HTR-8/SVneo (cell line): ENCODE results near the gene SERPINA1.

Experiments used
- DNase-seq: peaks from one replicate; pipeline ENCODE4 v3.0.0; 2011; ENCODE audit warnings: low spot score, mixed read lengths; ENCODE audit not compliant: insufficient read length
- FAIRE-seq: peaks from 2 replicates; lab custom pipeline; 2011; peaks lifted over from hg19 to GRCh38; lab: Jason Lieb, UNC

Gene SERPINA1

GRCh38 chr14:94386085-94387031, 2.0 kb downstream of the SERPINA1 start:
- DNase-seq (no peak), FAIRE-seq (no peak)

- DNase-seq (no peak), FAIRE-seq (no peak)
These were observed 2.8 kb downstream of the SERPINA1 start for GRCh38 chr14:94385553-94386057.

GRCh38 chr14:94384342-94384741, 4.1 kb downstream of the SERPINA1 start:
- no peak for FAIRE-seq
- DNase-seq: no peak

GRCh38 chr14:94383777-94384176, 4.6 kb downstream of the SERPINA1 start:
- DNase-seq (no peak), FAIRE-seq (no peak)

GRCh38 chr14:94382716-94383596, 5.4 kb downstream of the SERPINA1 start:
- FAIRE-seq (no peak), DNase-seq (no peak)

- DNase-seq (no peak), FAIRE-seq (no peak)
These were observed 6.2 kb downstream of the SERPINA1 start for GRCh38 chr14:94382099-94382715.

- FAIRE-seq (no peak), DNase-seq (no peak)
These were observed 7.0 kb downstream of the SERPINA1 start for GRCh38 chr14:94381149-94382030.

GRCh38 chr14:94380225-94381148, 7.9 kb downstream of the SERPINA1 start:
- FAIRE-seq (peak; percentile 40), DNase-seq (no peak)

GRCh38 chr14:94379291-94380224, 8.8 kb downstream of the SERPINA1 start:
- FAIRE-seq (no peak), DNase-seq (no peak)

- DNase-seq (no peak), FAIRE-seq (no peak)
These were observed 9.7 kb downstream of the SERPINA1 start for GRCh38 chr14:94378527-94379290.

GRCh38 chr14:94377866-94378470, 10.4 kb downstream of the SERPINA1 start:
- FAIRE-seq (no peak), DNase-seq (no peak)

GRCh38 chr14:94376976-94377865, 11.2 kb downstream of the SERPINA1 start:
- DNase-seq (no peak), FAIRE-seq (no peak)

- FAIRE-seq (no peak), DNase-seq (no peak)
These were observed 12.1 kb downstream of the SERPINA1 start for GRCh38 chr14:94376108-94376975.

- DNase-seq (no peak), FAIRE-seq (peak; percentile 71)
These were observed 12.8 kb downstream of the SERPINA1 start for GRCh38 chr14:94375552-94376107.
